Kidney (tissue), 14 donors: ENCODE data around the gene S100A16. TPM values are rescaled to one million over a fixed set of nuclear protein-coding genes. Genes with fewer than 3 reads are reported as not detected.
A peak's percentile ranks its signal among the peaks of the same experiment; 100 is the strongest.
"Not testable (repeated sequence)": the region's sequence is repeated elsewhere in the genome, so short reads cannot be mapped to it uniquely, and the experiment has no call there.

Experiments used
- DNase-seq, 5 donors: peaks; one replicate each; pipeline ENCODE4 v3.0.0-alpha.2; 2013 to 2020
- FAIRE-seq: peaks from 2 replicates; lab custom pipeline; 2012; peaks lifted over from hg19 to GRCh38; lab: Jason Lieb, UNC
- H3K27ac ChIP-seq, 2 donors: one replicate each; pipeline ENCODE4 v1.7.0; 2013; ENCODE audit warnings: low read depth in 2 of 2, low read length in 2 of 2, inconsistent platforms in 1 of 2
- H3K27me3 ChIP-seq: one replicate; pipeline ENCODE4 v1.7.1; 2013; ENCODE audit warnings: low read length, inconsistent platforms; ENCODE audit not compliant: control insufficient read depth, insufficient read depth
- H3K36me3 ChIP-seq, 3 donors: one replicate each; pipeline versions ENCODE4 v1.7.0 to v1.7.1; 2013; ENCODE audit warnings: low read length in 3 of 3, control low read depth in 1 of 3, inconsistent platforms in 1 of 3; ENCODE audit not compliant: insufficient read depth in 3 of 3, control insufficient read depth in 2 of 3
- H3K4me1 ChIP-seq, 3 donors: one replicate each; pipeline versions ENCODE4 v1.7.0 to v1.7.1; 2013; ENCODE audit warnings: low read length in 3 of 3, inconsistent platforms in 1 of 3, low read depth in 1 of 3; ENCODE audit not compliant: control insufficient read depth in 2 of 3, insufficient read depth in 2 of 3
- H3K4me3 ChIP-seq, 3 donors: one replicate each; pipeline versions ENCODE4 v1.7.0 to v1.8.1; 2013; ENCODE audit warnings: low read length in 3 of 3, control low read depth in 1 of 3, inconsistent platforms in 1 of 3
- H3K9ac ChIP-seq, 3 donors: one replicate each; pipeline versions ENCODE4 v1.7.0 to v1.7.1; 2013; ENCODE audit warnings: low read length in 3 of 3, control low read depth in 1 of 3, inconsistent platforms in 1 of 3
- H3K9me3 ChIP-seq, 3 donors: one replicate each; pipeline versions ENCODE4 v1.7.0 to v1.7.1; 2013; ENCODE audit warnings: low read length in 3 of 3, control low read depth in 1 of 3, inconsistent platforms in 1 of 3; ENCODE audit not compliant: control insufficient read depth in 2 of 3, insufficient read depth in 1 of 3
- CTCF ChIP-seq: IDR thresholded peaks from 3 replicates; pipeline ENCODE4 v1.5.1; 2012; ENCODE audit warnings: mild to moderate bottlenecking, moderate library complexity, borderline replicate concordance; ENCODE audit not compliant: insufficient read depth; ENCODE audit errors: extremely low read depth
- intact Hi-C: fragments of 100-400 bp; cut with DNase I; formaldehyde crosslinking; loops from one replicate; pipeline ENCODE4 v1.11.1; 2022
- polyA plus RNA-seq: library from polyadenylated mRNA; stranded (reverse); fragments of 350-450 nt; fragmentation: Illumina TruSeq; extraction: RNeasy Lipid Tissue Mini Kit (QIAGEN cat#74804); gene quantifications from one replicate; pipeline ENCODE4 v1.2.3, GENCODE V29; 2014; ENCODE audit warnings: low read depth, low replicate concordance; ENCODE audit not compliant: insufficient read depth
- total RNA-seq: library from RNA; stranded (reverse); fragmentation: NEBNext Ultra II Directional; extraction: Animal tissue kit (Norgen Biotek cat#: 25700); gene quantifications from one replicate; pipeline ENCODE4 v1.2.1, GENCODE V29; 2021
- donor health status: control.
- donor health status: control.
- donor health status: control.
- donor health status: control.
- donor health status: control.
- donor health status: DM: yes; HTN: yes; CAD: no.
- donor health status: Normal renal cell carcinoma (clear cell type).

Gene S100A16
- total and polyA plus RNA-seq, 2 donors from 2014 or later, result 119 to 174 TPM

GRCh38 chr1:153588482-153588881 is 24.5 kb downstream of the S100A16 start:
- H3K9ac ChIP-seq, result no peak overlapping the region
- no peaks in the 10 kb centered on the region for H3K9me3 ChIP-seq
- no peak overlapping the region for H3K27ac ChIP-seq
- DNase-seq (no peak), FAIRE-seq (no peak)
- intact Hi-C loops, result no loop called here
- no peak overlapping the region for H3K4me3 ChIP-seq
- no peaks in the 10 kb centered on the region for H3K36me3 ChIP-seq
- no peaks in the 10 kb centered on the region for H3K4me1 ChIP-seq
- no peaks in the 10 kb centered on the region for H3K27me3 ChIP-seq
- TF ChIP-seq CTCF, result no peak

- intact Hi-C loops, H3K27ac ChIP-seq, FAIRE-seq: not testable (repeated sequence)
These were observed 24.9 kb downstream of the S100A16 start for GRCh38 chr1:153588033-153588432.

GRCh38 chr1:153587314-153587713 is 25.6 kb downstream of the S100A16 start:
- Histone ChIP-seq H3K4me1 (no peaks in the 10 kb centered on the region), H3K4me3 (no peak overlapping the region), H3K27ac (no peak overlapping the region), H3K36me3 (no peaks in the 10 kb centered on the region), H3K9ac (no peak overlapping the region), H3K9me3 (no peaks in the 10 kb centered on the region), H3K27me3 (no peaks in the 10 kb centered on the region)
- intact Hi-C loops, result no loop called here
- DNase-seq, result peak in 1 of 5 donors; percentile 6
- no peak for TF ChIP-seq CTCF
- no peak for FAIRE-seq

More at GRCh38 chr1:153588033-153588432, 24.9 kb downstream of the S100A16 start:
- not testable (repeated sequence) for H3K36me3 ChIP-seq, H3K9ac ChIP-seq, H3K4me1 ChIP-seq, H3K4me3 ChIP-seq, H3K9me3 ChIP-seq, H3K27me3 ChIP-seq
- DNase-seq, result peak in 1 of 5 donors; percentile 12

GRCh38 chr1:153586347-153586746 is 26.6 kb downstream of the S100A16 start:
- no peak overlapping the region for H3K4me3 ChIP-seq
- intact Hi-C loops, result no loop called here
- H3K9ac ChIP-seq, result no peak overlapping the region
- no peaks in the 10 kb centered on the region for H3K9me3 ChIP-seq
- FAIRE-seq, result no peak
- no peak overlapping the region for H3K27ac ChIP-seq
- no peak for DNase-seq
- TF ChIP-seq CTCF, result no peak
- no peaks in the 10 kb centered on the region for H3K36me3 ChIP-seq
- H3K4me1 ChIP-seq, result no peaks in the 10 kb centered on the region
- H3K27me3 ChIP-seq, result no peaks in the 10 kb centered on the region
